NB4 (cell line): ENCODE measurements around the gene C8B.

Experiments
- CTCF ChIP-seq: IDR thresholded peaks from one replicate; pipeline ENCODE4 v1.5.1; 2012; ENCODE audit warnings: low read depth, low read length
- MYC ChIP-seq: IDR thresholded peaks from 2 replicates; pipeline ENCODE4 v1.6.1; 2011; ENCODE audit warnings: low read depth, low read length
- POLR2A ChIP-seq: IDR thresholded peaks from 2 replicates; pipeline ENCODE4 v1.6.1; 2011; ENCODE audit warnings: mild to moderate bottlenecking; ENCODE audit not compliant: insufficient read length; ENCODE audit errors: extremely low read depth

GRCh38 chr1:56965191-56965590, 624 bp downstream of the C8B start:
- TF ChIP-seq POLR2A: no peak
- TF ChIP-seq CTCF: no peak
- no peak for TF ChIP-seq MYC
